Measurements from ENCODE around the gene LY6G5B.

Gene LY6G5B

DNA sequence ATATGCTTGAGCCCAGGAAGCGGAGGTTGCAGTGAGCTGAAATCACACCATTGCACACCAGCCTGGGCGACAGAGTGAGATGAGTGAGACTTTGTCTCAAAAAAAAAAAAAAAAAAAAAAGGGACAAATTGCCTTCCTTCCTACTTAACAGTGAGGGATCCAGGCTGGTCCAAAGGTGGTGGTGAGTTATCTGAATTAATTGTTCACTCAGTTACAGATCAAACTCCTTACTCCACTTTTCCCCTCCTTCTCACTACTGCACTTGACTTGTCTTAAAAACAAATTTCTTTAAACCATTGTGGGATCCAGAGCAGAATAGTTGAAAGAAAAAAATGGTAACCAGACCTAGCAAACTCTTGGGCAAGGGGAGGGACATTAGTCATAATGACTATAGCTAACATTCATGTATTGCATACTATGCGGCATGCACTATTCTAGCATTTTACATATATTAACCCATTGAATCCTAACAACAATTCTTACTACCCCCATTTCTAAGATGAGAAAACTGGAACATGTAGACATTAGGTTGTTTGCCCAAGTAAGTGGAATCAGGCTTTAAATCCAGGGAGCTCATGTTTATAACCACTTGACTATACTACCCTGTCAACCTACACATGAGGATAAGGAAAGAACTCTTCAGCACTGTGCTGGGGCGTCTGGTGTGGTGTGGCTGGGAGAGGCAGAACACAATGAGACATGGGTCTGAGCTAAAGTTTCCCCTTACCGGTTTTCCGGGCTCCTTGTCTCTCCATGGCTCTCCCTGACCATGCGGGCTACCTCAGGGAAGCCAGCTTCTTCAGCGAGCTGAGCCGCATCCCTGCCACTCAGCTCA, 6.4 kb upstream of the LY6G5B start:
- no peak for DNase-seq (ENCODE audit: low spot score)

DNA sequence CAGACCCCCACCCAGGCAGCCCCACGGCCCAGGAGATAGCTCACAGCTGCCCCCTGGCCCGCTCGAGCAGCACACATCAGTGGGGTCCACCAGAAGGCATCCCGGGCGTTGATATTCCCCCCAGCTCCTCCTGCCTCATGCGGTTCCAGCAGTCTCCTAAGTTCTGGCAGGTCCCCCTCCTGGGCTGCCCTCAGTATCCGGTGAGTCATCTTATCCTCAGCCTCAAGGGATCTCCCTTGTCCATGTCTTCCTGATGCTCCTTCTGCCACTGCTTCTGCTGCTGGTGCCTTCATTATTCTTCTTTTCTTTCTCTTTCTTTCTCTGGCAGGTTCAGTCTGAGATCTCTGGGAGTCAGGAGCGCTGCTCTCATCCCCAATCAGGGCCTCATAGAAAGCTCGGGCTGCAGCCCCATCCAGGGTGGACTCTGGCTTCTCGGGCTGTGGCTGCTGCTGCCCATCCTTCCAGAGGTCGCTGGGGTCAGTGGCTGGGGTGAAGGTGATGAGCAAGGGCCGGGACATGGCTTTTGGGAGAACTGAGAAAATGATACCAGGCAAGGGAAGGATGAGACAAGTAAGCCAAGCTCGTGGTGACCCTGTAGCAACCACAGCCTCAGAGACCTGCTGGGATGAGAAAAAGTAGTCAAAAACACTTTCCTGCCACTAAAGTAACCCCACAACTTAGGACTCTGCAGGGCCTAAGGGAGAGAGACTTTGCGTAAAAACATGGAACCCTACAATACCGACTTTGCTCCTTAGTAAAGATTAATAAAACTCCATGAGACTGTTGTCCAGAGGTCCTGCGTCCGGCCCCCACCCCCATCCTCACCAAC, 5.6 kb upstream of the LY6G5B start:
- DNase-seq (ENCODE audit: low spot score): peak; percentile 76

DNA sequence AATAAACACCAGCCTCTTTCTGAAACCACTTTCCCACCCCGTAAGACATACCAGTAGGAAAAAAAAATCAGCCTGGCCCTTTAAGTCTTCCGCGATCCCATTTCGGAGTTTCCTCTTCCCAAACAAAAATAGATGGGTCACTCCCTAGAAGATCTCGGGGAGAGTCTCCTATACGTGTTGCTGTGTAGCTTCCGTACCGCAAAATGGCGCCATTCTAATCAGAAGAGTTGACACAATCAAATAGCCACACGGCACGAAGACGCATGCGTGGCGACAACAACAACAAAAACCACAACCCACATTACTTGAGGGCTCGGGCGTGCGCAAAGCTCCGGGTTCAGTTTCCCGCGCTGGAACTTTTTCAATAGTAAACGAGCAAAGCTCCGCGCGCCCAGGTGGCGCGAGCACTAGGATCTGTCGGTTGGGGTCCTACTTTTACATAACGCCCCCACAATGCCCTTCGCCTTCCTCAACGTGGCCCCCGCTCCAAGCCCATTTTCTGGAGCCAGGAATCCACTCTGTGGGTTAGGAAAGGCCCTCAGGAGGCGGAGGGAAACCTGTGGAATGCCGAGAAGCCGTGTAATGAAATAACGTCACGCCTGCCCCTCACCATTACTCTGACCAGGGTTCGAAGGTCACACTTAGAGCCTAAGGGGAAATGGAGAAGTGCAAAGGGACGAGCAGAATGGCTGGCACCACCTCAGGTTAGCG, 4.8 kb upstream of the LY6G5B start, which contains the start of gene GPANK1:
GPANK1 (minus strand) TSS at position 208 of the 711 bp plus-strand sequence. CDS start 519 bp downstream, outside the sequence.
- peak; percentile 91 for DNase-seq (ENCODE audit: low spot score)

DNA sequence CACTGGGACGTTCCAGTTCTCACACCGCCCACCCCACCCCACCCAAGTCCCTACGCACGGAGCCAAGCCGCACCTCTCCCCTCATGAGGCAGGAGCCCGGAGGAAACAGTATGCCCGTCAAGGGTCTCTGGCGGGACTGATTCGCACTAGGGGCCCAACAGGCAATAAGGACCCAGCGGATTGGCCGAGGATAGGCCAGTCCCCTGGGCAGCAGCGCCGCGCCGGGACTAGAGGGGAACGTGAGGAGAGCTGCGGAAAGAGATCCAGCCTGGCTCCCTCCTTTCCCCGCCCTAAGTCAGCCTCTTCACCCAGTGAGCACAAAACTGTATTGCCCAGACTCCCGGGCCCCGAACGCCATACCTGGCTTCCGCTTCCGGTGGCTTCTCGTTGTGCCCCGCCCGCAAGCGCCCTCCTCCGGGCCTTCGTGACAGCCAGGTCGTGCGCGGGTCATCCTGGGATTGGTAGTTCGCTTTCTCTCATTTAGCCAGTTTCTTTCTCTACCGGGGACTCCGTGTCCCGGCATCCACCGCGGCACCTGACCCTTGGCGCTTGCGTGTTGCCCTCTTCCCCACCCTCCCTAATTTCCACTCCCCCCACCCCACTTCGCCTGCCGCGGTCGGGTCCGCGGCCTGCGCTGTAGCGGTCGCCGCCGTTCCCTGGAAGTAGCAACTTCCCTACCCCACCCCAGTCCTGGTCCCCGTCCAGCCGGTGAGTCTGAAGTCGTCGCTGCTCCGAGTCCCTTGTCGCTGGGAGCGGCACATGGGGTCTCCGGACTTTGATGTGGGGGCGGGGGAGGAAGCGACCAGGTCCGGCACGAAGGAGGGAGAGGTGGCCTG, 4.1 kb upstream of the LY6G5B start, which contains the start of gene CSNK2B:
CSNK2B (plus strand) TSS at position 580 of the 836 bp plus-strand sequence. CDS start 752 bp downstream, outside the sequence.
- peak; percentile 95 for DNase-seq (ENCODE audit: low spot score)

DNA sequence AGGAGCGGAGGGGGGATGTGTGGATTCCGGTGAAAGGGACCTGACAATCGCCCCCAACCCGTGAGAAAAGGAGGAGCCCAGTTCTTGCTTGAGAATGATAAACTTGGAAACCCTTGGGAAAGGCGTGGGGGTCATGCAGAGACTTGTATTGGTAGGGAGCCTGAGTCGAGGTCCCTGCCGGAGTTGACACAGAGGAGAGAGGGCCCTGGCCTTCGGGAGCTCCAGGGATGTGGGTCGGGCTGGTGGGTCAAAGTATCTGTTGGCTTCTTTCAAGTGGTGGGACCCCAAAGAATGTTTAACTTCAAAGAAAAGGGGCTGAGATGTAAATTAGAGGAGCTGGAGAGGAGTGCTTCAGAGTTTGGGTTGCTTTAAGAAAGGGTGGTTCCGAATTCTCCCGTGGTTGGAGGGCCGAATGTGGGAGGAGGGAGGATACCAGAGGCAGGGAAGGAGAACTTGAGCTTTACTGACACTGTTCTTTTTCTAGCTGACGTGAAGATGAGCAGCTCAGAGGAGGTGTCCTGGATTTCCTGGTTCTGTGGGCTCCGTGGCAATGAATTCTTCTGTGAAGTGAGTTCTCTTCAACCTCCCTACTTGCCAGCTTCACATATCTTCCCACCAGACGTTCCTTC, 3.3 kb upstream of the LY6G5B start:
- DNase-seq (ENCODE audit: low spot score): no peak

DNA sequence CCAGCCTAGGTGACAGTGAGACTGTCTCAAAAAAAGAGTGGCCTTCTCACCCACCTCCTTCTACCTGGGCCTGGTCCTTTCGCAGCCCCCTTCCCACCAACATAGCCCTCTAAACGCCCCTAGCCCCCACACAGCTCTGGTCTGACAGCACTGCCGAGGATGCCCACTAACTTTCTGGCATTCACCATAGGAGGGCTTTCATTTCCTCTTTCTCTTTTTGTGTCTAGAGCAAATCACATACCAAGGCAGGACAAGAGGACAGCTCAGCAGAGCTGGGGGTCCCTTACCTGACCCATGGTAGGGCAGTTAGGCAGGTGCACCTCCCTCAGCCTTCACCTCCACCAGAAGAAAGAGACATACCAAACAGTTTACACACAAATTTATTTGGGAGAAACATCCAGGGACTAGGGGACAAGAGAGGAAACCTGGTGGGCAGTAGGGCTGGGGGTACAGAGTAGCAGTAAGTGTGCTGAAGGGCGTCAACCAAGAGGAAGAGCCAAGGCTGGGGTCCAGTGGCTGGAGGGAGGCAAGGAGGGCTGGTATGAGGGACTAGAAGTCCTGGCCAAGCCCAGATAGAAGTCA, 6.6 kb downstream of the LY6G5B start:
- no peak for DNase-seq (ENCODE audit: low spot score)

DNA sequence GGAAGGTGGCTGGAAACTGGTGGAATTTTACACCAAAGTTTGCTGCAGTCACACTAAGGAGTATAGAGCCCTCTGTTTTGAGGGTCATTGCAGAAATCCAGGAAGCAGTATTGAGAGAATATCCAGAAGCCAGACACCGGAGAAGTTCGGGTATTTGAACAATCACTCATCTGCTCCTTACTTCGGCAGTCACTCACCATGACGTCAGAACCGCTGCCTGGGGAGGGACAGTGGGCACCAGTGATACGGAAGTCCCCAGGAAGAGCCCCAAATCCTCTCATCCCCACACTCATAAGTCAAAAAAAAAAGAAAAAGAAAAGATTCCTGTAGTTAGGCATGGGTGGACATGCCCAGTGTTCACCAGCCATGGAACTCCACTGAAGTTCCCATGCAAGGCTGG, 7.1 kb downstream of the LY6G5B start:
- DNase-seq (ENCODE audit: low spot score): no peak

DNA sequence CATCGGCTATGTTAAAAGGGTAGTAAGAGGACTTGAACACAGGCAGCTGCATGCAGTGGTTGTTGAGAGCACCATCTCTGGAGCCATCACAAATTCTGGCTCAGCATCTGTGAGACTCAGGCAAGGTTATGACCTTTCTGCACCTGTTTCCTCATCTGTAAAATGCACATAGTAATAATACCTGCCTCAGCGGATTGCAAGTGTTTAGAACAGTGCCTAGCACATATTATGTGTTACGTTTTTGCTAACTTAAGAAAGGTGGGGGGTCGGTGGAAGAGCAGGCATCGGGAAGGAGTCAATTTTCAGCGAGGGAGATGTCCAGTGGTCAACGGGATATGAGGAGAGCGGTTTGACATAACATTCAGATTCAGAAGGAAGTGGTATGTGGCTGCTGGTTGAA, 8.2 kb downstream of the LY6G5B start:
- no peak for DNase-seq (ENCODE audit: low spot score)

DNA sequence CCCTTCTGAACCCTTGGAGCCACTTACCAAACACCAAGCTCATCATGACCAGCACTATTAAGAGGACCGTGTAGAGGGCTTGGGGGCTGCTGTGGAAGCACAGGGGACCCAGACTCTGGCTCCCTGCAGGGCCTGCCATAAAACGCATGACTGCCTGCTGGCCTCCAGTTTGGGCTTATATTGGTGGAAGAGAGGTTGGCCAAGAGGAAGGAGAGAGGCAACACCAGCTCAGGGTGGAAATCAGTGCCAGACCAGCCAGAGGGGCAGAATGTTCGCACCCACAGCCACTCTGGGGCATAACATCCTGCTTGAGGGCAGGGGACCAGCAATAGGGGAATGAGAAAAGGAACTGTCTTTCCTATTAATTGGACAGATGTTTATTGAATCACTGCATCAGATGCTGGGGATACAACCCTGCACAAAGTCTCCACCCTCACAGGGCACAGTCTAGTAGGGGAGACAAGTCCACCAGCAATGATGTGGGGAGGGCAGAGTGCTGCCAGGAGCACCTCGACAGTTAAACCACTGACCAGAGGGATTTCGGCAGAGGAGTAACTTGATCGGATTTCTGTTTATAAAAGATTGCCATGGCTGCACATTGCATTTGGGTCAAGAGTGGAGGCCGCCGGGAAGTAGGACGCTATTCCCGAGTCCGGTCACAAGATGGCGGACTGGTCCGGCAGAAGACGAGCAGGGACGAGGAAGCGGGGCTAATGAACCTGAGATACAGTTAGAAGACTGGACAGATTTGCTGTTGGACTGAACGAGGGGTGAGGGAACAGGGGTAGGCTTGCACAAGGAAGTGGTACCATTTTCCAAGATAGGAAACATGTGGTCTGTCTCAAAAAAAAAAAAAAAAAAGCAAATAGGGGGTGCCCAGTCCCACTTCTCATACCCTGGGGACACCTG, 10.7 kb downstream of the LY6G5B start, which contains the start of gene LY6G5C:
LY6G5C (minus strand) TSS at position 842 of the 909 bp plus-strand sequence; CDS start at position 148, 694 bp downstream.
- peak; percentile 63 for DNase-seq (ENCODE audit: low spot score)

DNA sequence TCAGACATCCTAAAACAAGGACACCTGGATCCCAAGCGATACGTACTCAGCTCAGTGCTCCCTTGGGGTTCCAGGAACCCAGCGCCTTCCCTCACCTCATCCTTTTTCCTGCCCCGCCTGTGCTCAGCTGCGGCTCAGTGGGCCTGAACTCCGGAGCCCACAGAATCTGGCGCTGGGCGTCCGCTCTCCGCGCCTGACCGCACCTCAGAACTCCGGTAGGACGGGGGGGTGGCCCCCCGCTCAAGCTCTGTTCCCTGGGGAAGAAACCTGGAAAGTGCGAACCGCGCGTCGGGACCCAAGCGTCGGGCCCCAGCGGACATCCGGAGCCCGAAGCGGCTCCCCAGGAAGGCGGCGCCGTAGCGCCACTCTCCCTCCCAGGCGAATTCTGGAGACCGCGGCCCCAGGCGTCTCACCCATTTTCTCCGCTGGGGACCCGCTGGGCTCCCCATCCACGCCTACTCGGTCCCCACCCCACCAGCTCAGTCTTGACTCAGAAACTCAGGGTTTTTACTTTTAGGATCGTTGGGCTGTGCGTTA, 11.4 kb downstream of the LY6G5B start:
- peak; percentile 39 for DNase-seq (ENCODE audit: low spot score)

DNA sequence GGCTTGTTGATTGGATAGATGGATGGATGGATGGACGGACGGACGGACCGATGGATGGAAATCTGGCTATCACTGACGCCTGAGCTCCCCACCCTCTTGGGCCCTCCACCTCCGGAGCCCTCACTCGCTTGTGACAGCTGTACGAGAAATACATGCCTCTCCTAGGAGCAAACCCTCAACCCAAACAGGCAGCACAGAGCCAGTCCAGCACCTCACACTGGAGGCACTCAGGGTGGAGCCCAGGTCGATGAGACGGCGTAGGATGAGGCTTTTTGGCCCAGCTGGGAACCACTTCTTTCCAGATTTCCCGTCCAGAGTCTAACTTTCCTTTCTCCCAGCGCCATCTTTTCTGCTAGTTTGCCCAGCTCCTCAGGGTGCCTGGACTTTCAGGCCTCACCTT, 13.8 kb downstream of the LY6G5B start:
- no peak for DNase-seq (ENCODE audit: low spot score)

DNA sequence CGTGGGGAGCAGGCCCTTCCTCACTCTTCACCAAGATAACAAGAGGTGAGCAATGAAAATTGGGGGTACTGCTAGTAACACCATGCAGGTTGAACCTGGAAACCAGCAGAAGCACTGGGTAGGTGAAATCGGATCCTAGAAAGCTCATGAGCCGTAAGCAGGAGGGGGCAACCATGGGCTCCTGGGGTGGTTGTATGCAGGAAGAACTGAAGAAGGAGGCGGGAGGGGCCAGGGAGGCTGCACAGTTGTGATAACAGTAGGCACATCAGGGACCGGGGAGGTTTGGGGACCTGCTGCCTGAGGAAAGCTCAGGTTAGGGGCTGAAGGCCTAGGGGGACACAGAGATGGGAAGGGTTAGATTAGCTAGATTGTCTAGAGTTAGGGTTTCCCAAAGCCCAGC, 16.7 kb downstream of the LY6G5B start:
- DNase-seq (ENCODE audit: low spot score): no peak

DNA sequence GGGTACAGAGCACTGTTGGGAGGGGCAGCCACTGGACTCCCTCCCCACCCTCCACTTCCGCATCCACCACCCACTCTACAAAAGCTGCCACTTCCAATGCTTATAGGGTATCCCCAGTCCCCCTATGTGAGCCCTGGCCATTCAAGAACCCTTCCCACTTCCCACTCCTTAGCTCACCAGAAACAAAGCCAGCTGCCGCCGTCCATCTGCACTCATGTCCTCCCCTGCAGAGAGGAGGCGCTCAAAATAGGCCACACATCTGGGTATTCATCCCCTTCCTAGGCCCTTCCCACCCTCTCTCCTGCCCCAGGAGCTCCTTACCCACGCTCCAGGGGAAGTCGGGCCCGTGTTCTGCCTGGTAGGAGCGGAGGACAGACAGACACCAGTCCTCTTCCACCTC, 17.5 kb downstream of the LY6G5B start:
- DNase-seq (ENCODE audit: low spot score): no peak

DNA sequence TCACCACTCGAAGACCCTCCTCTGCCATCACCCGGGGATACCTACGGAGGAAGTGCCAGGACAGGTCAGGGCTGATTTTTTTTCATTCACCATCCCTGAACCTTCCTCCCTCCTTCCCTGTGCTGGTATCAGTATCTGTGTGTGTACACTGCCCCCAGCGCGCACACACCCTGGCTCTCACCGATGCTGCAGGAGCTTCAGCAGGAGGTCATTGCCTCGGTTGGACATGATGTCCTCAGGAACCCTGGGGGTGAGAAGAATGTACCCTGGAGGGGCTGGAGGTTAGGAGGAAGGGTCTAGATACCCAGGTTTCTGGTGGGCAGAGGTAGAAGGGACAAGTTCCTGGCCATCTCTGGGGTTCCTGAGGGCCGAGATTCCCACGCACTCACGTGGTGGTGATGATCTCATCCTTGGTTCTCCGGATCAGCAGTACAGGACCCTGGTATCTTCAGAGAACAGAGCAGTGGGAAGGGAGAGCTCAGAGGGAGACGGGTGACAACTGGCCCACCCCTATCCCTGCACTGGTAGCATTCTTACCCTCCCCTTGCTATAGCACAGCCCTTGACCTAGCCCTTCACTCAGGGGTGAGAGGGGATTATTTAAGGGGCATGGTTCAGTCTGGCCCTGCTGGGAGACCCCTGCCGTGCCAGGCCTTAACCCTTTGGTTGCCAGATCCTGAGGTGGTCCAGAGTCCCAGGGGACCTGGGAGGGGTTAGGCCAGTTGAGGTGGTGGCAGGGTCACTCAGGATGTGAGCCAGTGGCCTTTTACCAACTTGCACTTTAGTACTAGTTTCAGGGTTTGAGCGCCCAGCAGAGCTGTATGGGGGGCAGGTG, 18.3 kb downstream of the LY6G5B start:
- no peak for DNase-seq (ENCODE audit: low spot score)

DNA sequence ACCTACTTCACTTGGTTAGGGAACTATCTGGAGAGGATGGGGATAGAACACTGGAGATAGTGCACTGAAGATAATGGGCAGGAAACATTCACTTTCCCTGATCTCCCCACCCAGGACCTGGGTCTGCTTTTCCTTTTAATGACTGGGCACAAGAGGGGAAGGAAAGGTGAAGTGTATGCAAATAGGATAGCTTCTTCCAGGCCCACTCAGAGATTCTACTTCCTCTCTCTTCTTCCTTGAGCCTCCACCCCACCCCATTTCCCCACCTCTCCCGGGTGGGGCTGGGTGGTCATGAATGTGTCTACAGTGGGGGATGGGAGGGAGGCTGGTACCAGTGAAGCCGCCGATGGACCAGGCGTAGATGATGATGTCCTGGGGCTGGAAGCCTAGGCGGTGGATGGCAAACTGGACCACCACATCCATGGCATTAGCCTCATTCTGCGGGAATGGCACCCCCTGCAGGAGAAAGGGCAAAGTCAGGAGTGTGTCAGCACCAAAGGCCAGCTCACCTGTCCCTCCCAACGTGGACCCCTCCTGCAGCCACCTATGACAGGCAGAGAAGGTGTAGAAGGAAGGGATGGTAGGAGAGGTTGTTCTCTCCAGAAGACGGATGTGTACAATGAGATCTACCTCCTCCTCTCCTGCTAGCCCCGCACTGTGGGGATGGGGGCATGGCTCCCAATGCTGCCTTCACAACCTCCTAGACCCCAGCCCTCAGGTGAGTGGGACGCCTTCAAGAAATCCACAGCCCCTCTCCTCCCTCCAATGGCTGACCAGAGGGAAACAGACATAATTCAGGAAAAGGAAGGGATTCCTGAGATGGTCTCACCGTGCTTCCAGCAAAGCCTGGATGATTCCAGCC, 19.7 kb downstream of the LY6G5B start:
- DNase-seq (ENCODE audit: low spot score): no peak

DNA sequence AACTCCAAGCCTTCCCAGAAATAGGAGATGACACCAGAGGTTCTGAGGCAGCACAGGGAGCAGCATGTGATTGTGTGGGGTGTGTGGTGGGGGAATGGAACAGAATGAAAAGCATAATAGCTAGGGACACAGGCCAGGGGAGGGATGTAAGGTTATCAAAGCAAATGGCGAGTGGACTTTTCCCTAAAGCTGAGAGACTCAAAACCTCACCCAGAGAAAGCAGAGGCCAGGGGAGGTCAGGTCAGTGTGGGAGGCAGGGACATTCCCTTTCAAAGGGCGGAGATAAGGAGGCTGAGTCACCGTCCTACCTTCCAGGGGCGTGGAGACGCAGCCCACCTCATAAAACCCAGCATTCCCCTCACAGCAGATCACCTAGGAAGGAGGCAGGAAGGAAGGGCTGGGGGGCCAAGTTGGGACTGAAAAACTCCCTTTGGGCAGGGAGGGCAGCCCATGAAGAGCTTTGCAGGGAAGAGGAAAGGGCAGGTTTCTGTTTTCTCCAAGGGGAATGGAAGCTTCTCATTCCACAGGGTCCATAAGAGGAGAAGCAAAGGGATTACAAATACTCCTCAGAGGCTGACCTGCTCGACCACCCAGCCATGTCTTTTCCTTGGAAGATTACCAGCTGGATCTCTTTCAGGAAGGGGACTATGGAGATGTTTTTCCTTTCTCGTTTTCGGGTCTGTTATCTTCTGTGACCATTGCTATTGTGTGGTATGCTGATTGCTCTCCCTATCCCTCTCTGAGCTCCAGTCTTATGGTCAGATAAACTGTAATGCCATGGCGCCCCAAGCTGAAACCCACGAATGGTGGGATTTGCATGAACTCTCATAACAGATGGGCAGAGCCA, 20.7 kb downstream of the LY6G5B start:
- no peak for DNase-seq (ENCODE audit: low spot score)
